ENCODE measurements around the gene DPP4.
A peak's percentile ranks its signal among the peaks of the same experiment; 100 is the strongest.

- 0 out of 2 replicates have a peak, but pooled peaks have one; percentile 8 for TF ChIP-seq CTCF (conservative IDR thresholded peaks at IDR 0.05; ENCODE audit: low read length)
- TF ChIP-seq EZH2phosphoT487 (IDR thresholded peaks at IDR 0.05; ENCODE audit: borderline replicate concordance, low read depth, low read length) = no peak
Observed at GRCh38 chr2:162000431-162000830, 73.6 kb downstream of the DPP4 start.

Data from OCI-LY7 (cell line).